Fibroblast of lung (primary cell): ENCODE results near the gene GREM2. TPM values are rescaled to one million over a fixed set of nuclear protein-coding genes. Genes with fewer than 3 reads are reported as not detected.

ENCODE experiments used
- DNase-seq, 2 donors: peaks; one replicate each; pipeline versions ENCODE4 v3.0.0 to v3.0.0-alpha.2; 2010; ENCODE audit warnings: low read depth in 2 of 2
- H2AFZ ChIP-seq: 2 replicates; pipeline ENCODE4 v1.5.1; 2012; ENCODE audit warnings: low read length, control low read depth, inconsistent platforms
- H3K27ac ChIP-seq: 2 replicates; pipeline ENCODE4 v1.5.1; 2011; ENCODE audit warnings: low read length, control low read depth; ENCODE audit not compliant: insufficient read depth
- H3K27me3 ChIP-seq: 2 replicates; pipeline ENCODE4 v1.5.1; 2011; ENCODE audit warnings: mild to moderate bottlenecking, low read length; ENCODE audit not compliant: control insufficient read depth, insufficient read depth
- H3K36me3 ChIP-seq: 2 replicates; pipeline ENCODE4 v1.5.1; 2011; ENCODE audit warnings: low read length; ENCODE audit not compliant: control insufficient read depth, insufficient read depth
- H3K4me1 ChIP-seq: 2 replicates; pipeline ENCODE4 v1.5.1; 2011; ENCODE audit warnings: low read length; ENCODE audit not compliant: control insufficient read depth, insufficient read depth; ENCODE audit errors: extremely low read depth
- H3K4me2 ChIP-seq: 2 replicates; pipeline ENCODE4 v1.5.1; 2011; ENCODE audit warnings: low read length, control low read depth; ENCODE audit not compliant: insufficient read depth; ENCODE audit errors: extremely low read depth
- H3K4me3 ChIP-seq, 4 experiments: fragments of 200-600 bp in 1 of 4; sonication (generic) in 1 of 4; replicated peaks in 1 of 4; 2 replicates each; pipeline ENCODE4 v1.5.1; 2011 to 2016; ENCODE audit warnings: low read length in 4 of 4, low read depth in 3 of 4, mild to moderate bottlenecking in 3 of 4, control low read depth in 2 of 4, inconsistent platforms in 1 of 4, mixed read lengths in 1 of 4; ENCODE audit not compliant: insufficient read depth in 1 of 4; ENCODE audit errors: control extremely low read depth in 1 of 4
- H3K79me2 ChIP-seq: 2 replicates; pipeline ENCODE4 v1.5.1; 2012; ENCODE audit warnings: mild to moderate bottlenecking, low read length, inconsistent platforms; ENCODE audit not compliant: control insufficient read depth, insufficient read depth
- H3K9ac ChIP-seq: 2 replicates; pipeline ENCODE4 v1.5.1; 2011; ENCODE audit warnings: mild to moderate bottlenecking, low read length, control low read depth; ENCODE audit not compliant: insufficient read depth
- H3K9me3 ChIP-seq: 2 replicates; pipeline ENCODE4 v1.5.1; 2012; ENCODE audit warnings: low read depth, low read length; ENCODE audit not compliant: control insufficient read depth, insufficient read depth
- H4K20me1 ChIP-seq: 2 replicates; pipeline ENCODE4 v1.5.1; 2011; ENCODE audit warnings: low read length; ENCODE audit not compliant: control insufficient read depth, insufficient read depth; ENCODE audit errors: extremely low read depth
- EZH2 ChIP-seq: IDR thresholded peaks from 2 replicates; pipeline ENCODE4 v1.5.1; 2012; ENCODE audit warnings: low read length, control low read depth, mild to moderate bottlenecking; ENCODE audit errors: missing control alignments
- polyA plus RNA-seq, 2 donors: library from polyadenylated mRNA; depleted of rRNA in 1 of 2; stranded (reverse) in 1 of 2; unstranded in 1 of 2; fragments of >200 nt; gene quantifications; 2 replicates each; pipeline ENCODE4 v1.2.1, GENCODE V29; 2011 to 2012; ENCODE audit warnings: missing spikeins in 1 of 2
- total RNA-seq: library from RNA; depleted of rRNA; stranded (reverse); fragments of >200 nt; gene quantifications from 2 replicates; pipeline ENCODE4 v1.2.1, GENCODE V29; 2014
- TF ChIP-seq, protein P1 (sequence below), 2 donors: IDR thresholded peaks in 1 of 2; conservative IDR thresholded peaks in 1 of 2; 1 replicate in 1 of 2; 2 replicates in 1 of 2; pipeline ENCODE4 v1.5.1; 2011 to 2012; ENCODE audit warnings: low read length in 2 of 2, control low read depth in 1 of 2, inconsistent platforms in 1 of 2, low read depth in 1 of 2, mild to moderate bottlenecking in 1 of 2

GREM2 gene
- total and polyA plus RNA-seq, 2 donors (not counting 1 experiment from before 2014, with no cell fraction given), result 6.9 to 21.1 TPM

DNA sequence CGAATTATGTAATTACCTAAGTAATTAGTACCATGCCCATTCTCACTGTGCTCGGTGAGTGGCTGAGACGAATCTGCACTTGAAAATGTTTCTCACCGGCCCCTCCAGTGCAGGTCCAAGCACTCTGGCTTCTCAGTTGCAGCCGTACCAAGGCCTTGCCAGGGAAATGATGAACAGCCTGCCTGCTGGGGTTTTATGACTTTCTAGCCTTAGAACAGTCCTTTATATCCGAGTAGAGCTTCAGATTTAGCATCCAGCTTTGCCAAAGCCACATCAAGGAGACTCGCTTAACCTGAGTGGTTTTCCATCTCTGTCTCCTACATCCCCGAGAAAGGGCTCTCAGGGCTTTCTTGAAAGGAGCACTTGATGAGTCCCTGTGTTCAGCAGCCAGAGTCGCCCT lies 83.4 kb downstream of the GREM2 start:
- no peaks in the 10 kb centered on the region for H4K20me1 ChIP-seq
- no peak overlapping the region for H2AFZ ChIP-seq
- no peak overlapping the region for H3K4me2 ChIP-seq
- H3K4me1 ChIP-seq, result no peaks in the 10 kb centered on the region
- H3K9me3 ChIP-seq, result no peaks in the 10 kb centered on the region
- no peak for DNase-seq
- no peak overlapping the region for H3K4me3 ChIP-seq
- H3K36me3 ChIP-seq, result no peaks in the 10 kb centered on the region
- no peaks in the 10 kb centered on the region for H3K27me3 ChIP-seq
- H3K9ac ChIP-seq, result no peak overlapping the region
- H3K79me2 ChIP-seq, result no peaks in the 10 kb centered on the region
- no peak for TF ChIP-seq EZH2
- TF ChIP-seq, protein P1, sequence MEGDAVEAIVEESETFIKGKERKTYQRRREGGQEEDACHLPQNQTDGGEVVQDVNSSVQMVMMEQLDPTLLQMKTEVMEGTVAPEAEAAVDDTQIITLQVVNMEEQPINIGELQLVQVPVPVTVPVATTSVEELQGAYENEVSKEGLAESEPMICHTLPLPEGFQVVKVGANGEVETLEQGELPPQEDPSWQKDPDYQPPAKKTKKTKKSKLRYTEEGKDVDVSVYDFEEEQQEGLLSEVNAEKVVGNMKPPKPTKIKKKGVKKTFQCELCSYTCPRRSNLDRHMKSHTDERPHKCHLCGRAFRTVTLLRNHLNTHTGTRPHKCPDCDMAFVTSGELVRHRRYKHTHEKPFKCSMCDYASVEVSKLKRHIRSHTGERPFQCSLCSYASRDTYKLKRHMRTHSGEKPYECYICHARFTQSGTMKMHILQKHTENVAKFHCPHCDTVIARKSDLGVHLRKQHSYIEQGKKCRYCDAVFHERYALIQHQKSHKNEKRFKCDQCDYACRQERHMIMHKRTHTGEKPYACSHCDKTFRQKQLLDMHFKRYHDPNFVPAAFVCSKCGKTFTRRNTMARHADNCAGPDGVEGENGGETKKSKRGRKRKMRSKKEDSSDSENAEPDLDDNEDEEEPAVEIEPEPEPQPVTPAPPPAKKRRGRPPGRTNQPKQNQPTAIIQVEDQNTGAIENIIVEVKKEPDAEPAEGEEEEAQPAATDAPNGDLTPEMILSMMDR (conservative IDR thresholded peaks at IDR 0.05 in 1 of 2, IDR thresholded peaks at IDR 0.05 in 1 of 2; ENCODE audit: low read depth in 1 of 2, low read length in 2 of 2), result no peak
- no peak overlapping the region for H3K27ac ChIP-seq

DNA sequence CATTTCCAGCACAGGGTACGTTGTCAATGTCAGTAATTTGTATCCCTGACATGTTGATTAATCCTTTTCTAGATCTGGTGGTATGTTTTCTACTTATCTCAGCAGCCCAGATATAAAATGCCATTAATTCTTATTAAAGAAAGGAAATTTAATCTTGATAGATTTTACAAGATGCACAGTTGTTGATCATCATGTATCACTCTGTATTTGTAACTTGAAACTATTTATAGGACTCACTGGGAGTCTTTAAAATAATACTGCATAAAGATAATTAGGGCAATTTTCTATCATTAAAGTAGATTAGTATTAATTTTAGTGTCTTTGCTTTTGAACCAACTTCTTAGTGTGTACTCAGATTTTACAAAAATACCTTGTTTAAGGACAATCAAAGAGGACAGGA lies 84.9 kb downstream of the GREM2 start:
- TF ChIP-seq EZH2, result no peak
- TF ChIP-seq, protein P1 (conservative IDR thresholded peaks at IDR 0.05 in 1 of 2, IDR thresholded peaks at IDR 0.05 in 1 of 2; ENCODE audit: low read depth in 1 of 2, low read length in 2 of 2), result no peak
- Histone ChIP-seq H3K9me3 (no peaks in the 10 kb centered on the region), H3K9ac (no peak overlapping the region), H3K36me3 (no peaks in the 10 kb centered on the region), H3K79me2 (no peaks in the 10 kb centered on the region), H3K27ac (no peak overlapping the region), H3K4me3 (no peak overlapping the region), H3K4me1 (no peaks in the 10 kb centered on the region), H2AFZ (no peak overlapping the region), H3K4me2 (no peak overlapping the region), H3K27me3 (no peaks in the 10 kb centered on the region), H4K20me1 (no peaks in the 10 kb centered on the region)
- no peak for DNase-seq

DNA sequence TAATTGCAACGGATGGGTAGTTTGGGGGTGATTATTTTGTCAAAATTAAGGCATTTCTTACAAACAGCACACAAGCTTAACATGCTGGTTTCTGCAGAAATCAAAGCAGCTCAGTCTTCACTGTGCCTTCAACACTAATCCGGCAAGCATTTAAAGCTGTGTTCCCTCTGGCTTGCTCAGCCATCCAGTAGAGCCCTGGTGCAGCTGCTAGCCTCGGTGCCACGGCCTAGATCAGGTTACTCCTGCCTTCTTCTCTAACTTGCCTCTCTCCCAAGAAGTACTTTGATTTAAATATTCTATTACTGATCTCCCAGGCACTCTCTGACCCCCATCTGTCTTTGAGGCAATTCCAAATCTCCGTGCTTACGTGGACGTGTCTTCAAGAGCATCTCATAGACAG lies 85.6 kb downstream of the GREM2 start:
- no peak for TF ChIP-seq EZH2
- TF ChIP-seq, protein P1 (conservative IDR thresholded peaks at IDR 0.05 in 1 of 2, IDR thresholded peaks at IDR 0.05 in 1 of 2; ENCODE audit: low read depth in 1 of 2, low read length in 2 of 2), result no peak
- H3K4me3 ChIP-seq, result no peak overlapping the region
- no peaks in the 10 kb centered on the region for H3K79me2 ChIP-seq

More for the DNA sequence above, 85.6 kb downstream of the GREM2 start:
- no peak overlapping the region for H3K27ac ChIP-seq
- H3K9ac ChIP-seq, result no peak overlapping the region
- H3K27me3 ChIP-seq, result no peaks in the 10 kb centered on the region
- no peaks in the 10 kb centered on the region for H3K4me1 ChIP-seq
- H3K9me3 ChIP-seq, result no peaks in the 10 kb centered on the region
- H3K36me3 ChIP-seq, result no peaks in the 10 kb centered on the region
- no peaks in the 10 kb centered on the region for H4K20me1 ChIP-seq
- H2AFZ ChIP-seq, result no peak overlapping the region
- no peak overlapping the region for H3K4me2 ChIP-seq
- DNase-seq, result no peak
